ENCODE measurements around the gene FANCB.
A peak's percentile ranks its signal among the peaks of the same experiment; 100 is the strongest.

Gene FANCB

GRCh38 chrX:14872851-14873675 is at the start of gene FANCB, which contains the start of gene MOSPD2:
FANCB (minus strand) TSS chrX:14873069; CDS start chrX:14865510, 7,559 bp downstream.
MOSPD2 (plus strand) TSS chrX:14873421; CDS start chrX:14873529, 108 bp downstream.
- DNase-seq (ENCODE audit: low spot score) = peak; percentile 87

- DNase-seq (ENCODE audit: low spot score) = no peak
These were observed 49.6 kb upstream of the FANCB start for GRCh38 chrX:14922437-14922836.

GRCh38 chrX:14920196-14920595 is 47.3 kb upstream of the FANCB start:
- DNase-seq (ENCODE audit: low spot score) = no peak

GRCh38 chrX:14919407-14919806 is 46.5 kb upstream of the FANCB start:
- DNase-seq (ENCODE audit: low spot score) = no peak

GRCh38 chrX:14916017-14916674 is 43.3 kb upstream of the FANCB start:
- peak; percentile 34 for DNase-seq (ENCODE audit: low spot score)

- DNase-seq (ENCODE audit: low spot score) = peak; percentile 26
These were observed 42.7 kb upstream of the FANCB start for GRCh38 chrX:14915596-14915995.

GRCh38 chrX:14913241-14913640 is 40.4 kb upstream of the FANCB start:
- no peak for DNase-seq (ENCODE audit: low spot score)

GRCh38 chrX:14903891-14904290 is 31.0 kb upstream of the FANCB start:
- DNase-seq (ENCODE audit: low spot score) = no peak

- no peak for DNase-seq (ENCODE audit: low spot score)
These were observed 29.7 kb upstream of the FANCB start for GRCh38 chrX:14902537-14902936.

- DNase-seq (ENCODE audit: low spot score) = peak; percentile 20
These were observed 26.7 kb upstream of the FANCB start for GRCh38 chrX:14899607-14900006.

GRCh38 chrX:14897042-14897441 is 24.2 kb upstream of the FANCB start:
- no peak for DNase-seq (ENCODE audit: low spot score)

GRCh38 chrX:14896273-14896672 is 23.4 kb upstream of the FANCB start:
- DNase-seq (ENCODE audit: low spot score) = no peak

- DNase-seq (ENCODE audit: low spot score) = no peak
These were observed 13.4 kb upstream of the FANCB start for GRCh38 chrX:14886252-14886651.

GRCh38 chrX:14884714-14885113 is 11.8 kb upstream of the FANCB start:
- DNase-seq (ENCODE audit: low spot score) = no peak

- DNase-seq (ENCODE audit: low spot score) = no peak
These were observed 11.0 kb upstream of the FANCB start for GRCh38 chrX:14883826-14884225.

- DNase-seq (ENCODE audit: low spot score) = no peak
These were observed 2.8 kb upstream of the FANCB start for GRCh38 chrX:14875624-14876023.

GRCh38 chrX:14873676-14874049 is 794 bp upstream of the FANCB start:
- DNase-seq (ENCODE audit: low spot score) = no peak

GRCh38 chrX:14872355-14872754 is 514 bp downstream of the FANCB start:
- no peak for DNase-seq (ENCODE audit: low spot score)

- no peak for DNase-seq (ENCODE audit: low spot score)
These were observed 1.1 kb downstream of the FANCB start for GRCh38 chrX:14871767-14872166.

GRCh38 chrX:14865201-14865600 is 7.7 kb downstream of the FANCB start:
- no peak for DNase-seq (ENCODE audit: low spot score)

- DNase-seq (ENCODE audit: low spot score) = no peak
These were observed 8.2 kb downstream of the FANCB start for GRCh38 chrX:14864631-14865030.

- no peak for DNase-seq (ENCODE audit: low spot score)
These were observed 21.3 kb downstream of the FANCB start for GRCh38 chrX:14851526-14851925.

- no peak for DNase-seq (ENCODE audit: low spot score)
These were observed 29.2 kb downstream of the FANCB start for GRCh38 chrX:14843666-14844065.
